Cardiac fibroblast (primary cell): ENCODE data around the gene PPP1CB.

Experiments used
- DNase-seq, 2 donors: peaks; one replicate each; pipeline versions ENCODE4 v3.0.0 to v3.0.0-alpha.2; 2010; ENCODE audit warnings: low read depth in 2 of 2
- H3K4me3 ChIP-seq, 2 donors: replicated peaks in 1 of 2; 1 replicate in 1 of 2; 2 replicates in 1 of 2; pipeline ENCODE4 v1.5.1; 2011; ENCODE audit warnings: low read depth in 2 of 2, low read length in 2 of 2, mild to moderate bottlenecking in 2 of 2, moderate library complexity in 1 of 2
- TF ChIP-seq, protein P1 (sequence below): IDR thresholded peaks from one replicate; pipeline ENCODE4 v1.5.1; 2011; ENCODE audit warnings: low read depth, mild to moderate bottlenecking, low read length, inconsistent platforms

The PPP1CB gene

GRCh38 chr2:28835781-28836180 lies 84.2 kb downstream of the PPP1CB start:
- TF ChIP-seq, protein P1, sequence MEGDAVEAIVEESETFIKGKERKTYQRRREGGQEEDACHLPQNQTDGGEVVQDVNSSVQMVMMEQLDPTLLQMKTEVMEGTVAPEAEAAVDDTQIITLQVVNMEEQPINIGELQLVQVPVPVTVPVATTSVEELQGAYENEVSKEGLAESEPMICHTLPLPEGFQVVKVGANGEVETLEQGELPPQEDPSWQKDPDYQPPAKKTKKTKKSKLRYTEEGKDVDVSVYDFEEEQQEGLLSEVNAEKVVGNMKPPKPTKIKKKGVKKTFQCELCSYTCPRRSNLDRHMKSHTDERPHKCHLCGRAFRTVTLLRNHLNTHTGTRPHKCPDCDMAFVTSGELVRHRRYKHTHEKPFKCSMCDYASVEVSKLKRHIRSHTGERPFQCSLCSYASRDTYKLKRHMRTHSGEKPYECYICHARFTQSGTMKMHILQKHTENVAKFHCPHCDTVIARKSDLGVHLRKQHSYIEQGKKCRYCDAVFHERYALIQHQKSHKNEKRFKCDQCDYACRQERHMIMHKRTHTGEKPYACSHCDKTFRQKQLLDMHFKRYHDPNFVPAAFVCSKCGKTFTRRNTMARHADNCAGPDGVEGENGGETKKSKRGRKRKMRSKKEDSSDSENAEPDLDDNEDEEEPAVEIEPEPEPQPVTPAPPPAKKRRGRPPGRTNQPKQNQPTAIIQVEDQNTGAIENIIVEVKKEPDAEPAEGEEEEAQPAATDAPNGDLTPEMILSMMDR: no peak
- no peak overlapping the region for H3K4me3 ChIP-seq
- peak; percentile 8 to 16 for DNase-seq

DNA sequence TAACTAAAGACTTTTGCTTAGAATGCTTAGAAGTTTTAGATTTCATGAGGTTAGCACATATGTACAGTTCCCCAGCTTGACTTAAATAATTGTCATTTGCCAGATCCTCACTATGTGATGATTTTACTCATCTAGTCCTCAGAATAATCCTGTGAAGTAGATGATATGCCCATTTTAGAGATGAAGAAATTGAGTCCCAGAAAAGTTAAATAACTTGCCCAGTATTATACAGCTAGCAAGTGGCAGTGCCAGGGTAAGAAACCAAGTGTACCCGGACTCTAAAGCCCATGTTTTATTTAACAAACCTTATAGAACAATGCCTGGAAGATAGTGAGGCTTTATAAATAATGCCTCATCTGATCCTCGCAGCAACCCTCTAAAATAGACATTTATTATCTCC lies 87.3 kb downstream of the PPP1CB start:
- TF ChIP-seq, protein P1: no peak
- H3K4me3 ChIP-seq: no peak overlapping the region
- no peak for DNase-seq

- TF ChIP-seq, protein P1: no peak
- no peak overlapping the region for H3K4me3 ChIP-seq
- DNase-seq: peak in 1 of 2 donors; percentile 5
Observed at GRCh38 chr2:28842042-28842441, 90.4 kb downstream of the PPP1CB start.
